A549 (cell line): ENCODE data around the gene SH3BP5L. TPM values are rescaled to one million over a fixed set of nuclear protein-coding genes. Genes with fewer than 3 reads are reported as not detected.
A peak's percentile ranks its signal among the peaks of the same experiment; 100 is the strongest.
"Not testable (repeated sequence)": the region's sequence is repeated elsewhere in the genome, so short reads cannot be mapped to it uniquely, and the experiment has no call there.

Source experiments
- ATAC-seq, 2 experiments: fragments of 200-7000 bp in 1 of 2; fragments of >200 bp in 1 of 2; cut with Nextera tagmentation in 1 of 2; cut with Tn5 transposase in 1 of 2; 3 replicates each; pipeline versions ENCODE4 v1.8.0 to v1.9.1; 2018 to 2020; ENCODE audit warnings: mild to moderate bottlenecking in 1 of 2, moderate library complexity in 1 of 2
- CTCF ChIA-PET: fragments of 300-600 bp; sonication (Branson Sonifier 250); formaldehyde crosslinking; extraction: SDS; loops from one replicate; lab custom pipeline; 2021; ENCODE audit warnings: antibody characterized with exemption, inconsistent platforms; lab: Yijun Ruan, JAX
- POLR2A ChIA-PET: fragments of 350-600 bp; formaldehyde crosslinking; extraction: SDS; loops from one replicate; lab custom pipeline; 2021; ENCODE audit warnings: antibody characterized with exemption, inconsistent platforms; lab: Yijun Ruan, JAX
- DNase-seq, 2 experiments: peaks; one replicate each; pipeline versions ENCODE4 v3.0.0 to v3.0.0-alpha.2; 2011 to 2016; ENCODE audit warnings: low read depth in 1 of 2, low spot score in 1 of 2
- FAIRE-seq: peaks from 2 replicates; lab custom pipeline; 2011; peaks lifted over from hg19 to GRCh38; lab: Jason Lieb, UNC
- H3K27ac ChIP-seq, 2 experiments: fragments of >200 bp; sonication (Bioruptor Twin); formaldehyde crosslinking; 3 replicates each; pipeline ENCODE4 v1.5.1; 2016 to 2017
- H3K4me1 ChIP-seq: fragments of >200 bp; sonication (Bioruptor Twin); formaldehyde crosslinking; 3 replicates; pipeline ENCODE4 v1.6.1; 2016
- H3K4me2 ChIP-seq: fragments of >200 bp; sonication (Bioruptor Twin); formaldehyde crosslinking; 3 replicates; pipeline ENCODE4 v1.6.1; 2016
- H3K4me3 ChIP-seq: fragments of >200 bp; sonication (Bioruptor Twin); formaldehyde crosslinking; 3 replicates; pipeline ENCODE4 v1.5.1; 2016
- H3K9me3 ChIP-seq: fragments of >200 bp; sonication (Bioruptor Twin); formaldehyde crosslinking; 3 replicates; pipeline ENCODE4 v1.6.1; 2016
- ATOH8 ChIP-seq: fragments of 250-450 bp; sonication (Bioruptor Pico); IDR thresholded peaks from 2 replicates; pipeline ENCODE4 v1.5.0; 2020; ENCODE audit warnings: low read depth, mild to moderate bottlenecking, moderate library complexity
- CHD4 ChIP-seq: fragments of 200-600 bp; sonication (generic); IDR thresholded peaks from 2 replicates; pipeline ENCODE4 v1.6.1; 2016; ENCODE audit warnings: antibody characterized with exemption, mild to moderate bottlenecking, borderline replicate concordance
- ESRRA ChIP-seq: fragments of 150-350 bp; IDR thresholded peaks from 2 replicates; pipeline ENCODE4 v1.6.1; 2014; ENCODE audit warnings: mild to moderate bottlenecking, low read length, borderline replicate concordance
- FOSL2 ChIP-seq, 2 experiments: fragments of 450-650 bp in 1 of 2; fragments of >200 bp in 1 of 2; sonication (Bioruptor Twin) in 1 of 2; formaldehyde crosslinking; IDR thresholded peaks; 2 replicates each; pipeline versions ENCODE4 v1.5.0 to v1.6.1; 2016 to 2020; ENCODE audit warnings: mild to moderate bottlenecking in 1 of 2, moderate library complexity in 1 of 2
- HDAC2 ChIP-seq: fragments of 200-600 bp; sonication (generic); IDR thresholded peaks from 2 replicates; pipeline ENCODE4 v1.6.1; 2016
- HOXA7 ChIP-seq: fragments of 250-450 bp; sonication (Bioruptor Pico); IDR thresholded peaks from 2 replicates; pipeline ENCODE4 v1.5.0; 2020; ENCODE audit warnings: mild to moderate bottlenecking, moderate library complexity
- HOXB13 ChIP-seq: fragments of 250-450 bp; sonication (Bioruptor Pico); IDR thresholded peaks from 2 replicates; pipeline ENCODE4 v1.5.0; 2020; ENCODE audit warnings: low read depth, mild to moderate bottlenecking, moderate library complexity
- HOXB5 ChIP-seq: fragments of 250-450 bp; sonication (Bioruptor Pico); IDR thresholded peaks from 2 replicates; pipeline ENCODE4 v1.5.0; 2020; ENCODE audit warnings: mild to moderate bottlenecking, moderate library complexity
- MAFK ChIP-seq: fragments of 450-650 bp; IDR thresholded peaks from 2 replicates; pipeline ENCODE4 v1.6.1; 2014; ENCODE audit not compliant: partially characterized antibody
- MAZ ChIP-seq: fragments of 150-350 bp; IDR thresholded peaks from 2 replicates; pipeline ENCODE4 v1.6.1; 2014; ENCODE audit warnings: antibody characterized with exemption, low read depth, low read length, borderline replicate concordance
- NFE2L2 ChIP-seq: fragments of 150-350 bp; conservative IDR thresholded peaks from 2 replicates; pipeline ENCODE4 v1.6.1; 2014; ENCODE audit warnings: low read length
- PHF8 ChIP-seq: fragments of 200-600 bp; sonication (generic); IDR thresholded peaks from 2 replicates; pipeline ENCODE4 v1.6.1; 2016; ENCODE audit warnings: low read depth, mild to moderate bottlenecking, antibody characterized with exemption, moderate library complexity, borderline replicate concordance
- RARB ChIP-seq: fragments of 250-450 bp; sonication (Bioruptor Pico); IDR thresholded peaks from 2 replicates; pipeline ENCODE4 v1.8.0; 2021; ENCODE audit warnings: mild to moderate bottlenecking, moderate library complexity
- RFX5 ChIP-seq: fragments of 450-650 bp; IDR thresholded peaks from 2 replicates; pipeline ENCODE4 v1.7.1; 2014; ENCODE audit warnings: antibody characterized with exemption, mild to moderate bottlenecking, moderate library complexity
- SREBF2 ChIP-seq: fragments of 450-650 bp; IDR thresholded peaks from 2 replicates; pipeline ENCODE4 v1.6.1; 2014; ENCODE audit warnings: mild to moderate bottlenecking, moderate library complexity
- ZC3H11A ChIP-seq: fragments of 450-650 bp; IDR thresholded peaks from 2 replicates; pipeline ENCODE4 v1.6.1; 2014; ENCODE audit warnings: antibody characterized with exemption, mild to moderate bottlenecking
- WGBS: methylation state at CpG from one replicate; pipeline ENCODE4 v1.1.6; 2017; ENCODE audit errors: missing lambda C conversion rate; 5-methylcytosine and 5-hydroxymethylcytosine counted together
- polyA plus RNA-seq, 4 experiments: library from polyadenylated mRNA; depleted of rRNA in 3 of 4; stranded (reverse); fragments of >200 nt; fragmentation: RNase III in 1 of 4; extraction: RNeasy Plus Mini Kit Qiagen cat#74134 plus additional on column Dnase treatment in 1 of 4; gene quantifications; 2 replicates in 3 of 4; 3 replicates in 1 of 4; pipeline ENCODE4 v1.2.3, GENCODE V29; 2011 to 2017
- TF ChIP-seq, protein P1 (sequence below): IDR thresholded peaks from 2 replicates; pipeline ENCODE4 v1.6.1; 2012
- TF ChIP-seq, protein P2 (sequence below): fragments of >200 bp; sonication (Bioruptor Twin); formaldehyde crosslinking; IDR thresholded peaks from 3 replicates; pipeline ENCODE4 v1.5.1; 2016
- TF ChIP-seq, protein P3 (sequence below): IDR thresholded peaks from 2 replicates; pipeline ENCODE4 v1.6.1; 2012
- TF ChIP-seq, protein P4 (sequence below): fragments of 200-600 bp; sonication (generic); IDR thresholded peaks from 2 replicates; pipeline ENCODE4 v1.6.1; 2016; ENCODE audit warnings: antibody characterized with exemption, mild to moderate bottlenecking, moderate library complexity

SH3BP5L gene
- polyA plus RNA-seq, 2 of the 4 experiments (the other 2 are of a cell fraction), result 10.9 to 15.8 TPM

- DNase-seq, result no peak
- ChIA-PET POLR2A (interaction anchor here (1.6 kb wide), 1 partner anchor 33 kb away, joined by 3 read pairs; the partner anchor contains the start of gene ZNF672), CTCF (interaction anchor here (1.1 to 2.4 kb wide), 4 partner anchors 16 to 186 kb away, joined by 3 to 12 read pairs (median 6); no protein-coding TSS in a partner anchor)
- no peak overlapping the region for H3K4me2 ChIP-seq
- no peak overlapping the region for H3K4me3 ChIP-seq
- no peak overlapping the region for H3K27ac ChIP-seq
- no peak for TF ChIP-seq RARB
- TF ChIP-seq HOXB13 (CRISPR knock-in tag), result no peak
- no peak for TF ChIP-seq NFE2L2
- no peak for TF ChIP-seq MAFK
- no peak for TF ChIP-seq RFX5
- TF ChIP-seq MAZ, result no peak
- no peak for TF ChIP-seq ESRRA
- no peak for TF ChIP-seq ZC3H11A
- TF ChIP-seq, protein P1, sequence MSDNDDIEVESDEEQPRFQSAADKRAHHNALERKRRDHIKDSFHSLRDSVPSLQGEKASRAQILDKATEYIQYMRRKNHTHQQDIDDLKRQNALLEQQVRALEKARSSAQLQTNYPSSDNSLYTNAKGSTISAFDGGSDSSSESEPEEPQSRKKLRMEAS, result no peak
- TF ChIP-seq ATOH8 (CRISPR knock-in tag), result no peak
- TF ChIP-seq PHF8, result no peak
- ATAC-seq, result peak in 1 of 2 experiments; percentile 9; a peak in 2 of 6 replicates
- no peaks in the 10 kb centered on the region for H3K9me3 ChIP-seq
- 55% methylated on average over 10 of the region's 10 CpGs for WGBS
- FAIRE-seq, result no peak
- H3K4me1 ChIP-seq, result no peaks in the 10 kb centered on the region
Observed at GRCh38 chr1:248804771-248805681, 20.7 kb downstream of the SH3BP5L start.

GRCh38 chr1:248803501-248803900, 22.2 kb downstream of the SH3BP5L start:
- POLR2A ChIA-PET, H3K4me3 ChIP-seq, ATAC-seq: not testable (repeated sequence)

GRCh38 chr1:248802454-248802853, 23.3 kb downstream of the SH3BP5L start:
- TF ChIP-seq, protein P2, sequence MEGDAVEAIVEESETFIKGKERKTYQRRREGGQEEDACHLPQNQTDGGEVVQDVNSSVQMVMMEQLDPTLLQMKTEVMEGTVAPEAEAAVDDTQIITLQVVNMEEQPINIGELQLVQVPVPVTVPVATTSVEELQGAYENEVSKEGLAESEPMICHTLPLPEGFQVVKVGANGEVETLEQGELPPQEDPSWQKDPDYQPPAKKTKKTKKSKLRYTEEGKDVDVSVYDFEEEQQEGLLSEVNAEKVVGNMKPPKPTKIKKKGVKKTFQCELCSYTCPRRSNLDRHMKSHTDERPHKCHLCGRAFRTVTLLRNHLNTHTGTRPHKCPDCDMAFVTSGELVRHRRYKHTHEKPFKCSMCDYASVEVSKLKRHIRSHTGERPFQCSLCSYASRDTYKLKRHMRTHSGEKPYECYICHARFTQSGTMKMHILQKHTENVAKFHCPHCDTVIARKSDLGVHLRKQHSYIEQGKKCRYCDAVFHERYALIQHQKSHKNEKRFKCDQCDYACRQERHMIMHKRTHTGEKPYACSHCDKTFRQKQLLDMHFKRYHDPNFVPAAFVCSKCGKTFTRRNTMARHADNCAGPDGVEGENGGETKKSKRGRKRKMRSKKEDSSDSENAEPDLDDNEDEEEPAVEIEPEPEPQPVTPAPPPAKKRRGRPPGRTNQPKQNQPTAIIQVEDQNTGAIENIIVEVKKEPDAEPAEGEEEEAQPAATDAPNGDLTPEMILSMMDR, result no peak
- TF ChIP-seq HOXA7 (CRISPR knock-in tag) (no peak), HOXB5 (no peak), SREBF2 (no peak), MAZ (no peak), HOXB13 (CRISPR knock-in tag) (no peak), HDAC2 (no peak), CHD4 (no peak), FOSL2 (IDR thresholded peaks at IDR 0.05) (no peak), FOSL2 (CRISPR knock-in tag; IDR thresholded peaks at IDR 0.05) (no peak)
- TF ChIP-seq, protein P3, sequence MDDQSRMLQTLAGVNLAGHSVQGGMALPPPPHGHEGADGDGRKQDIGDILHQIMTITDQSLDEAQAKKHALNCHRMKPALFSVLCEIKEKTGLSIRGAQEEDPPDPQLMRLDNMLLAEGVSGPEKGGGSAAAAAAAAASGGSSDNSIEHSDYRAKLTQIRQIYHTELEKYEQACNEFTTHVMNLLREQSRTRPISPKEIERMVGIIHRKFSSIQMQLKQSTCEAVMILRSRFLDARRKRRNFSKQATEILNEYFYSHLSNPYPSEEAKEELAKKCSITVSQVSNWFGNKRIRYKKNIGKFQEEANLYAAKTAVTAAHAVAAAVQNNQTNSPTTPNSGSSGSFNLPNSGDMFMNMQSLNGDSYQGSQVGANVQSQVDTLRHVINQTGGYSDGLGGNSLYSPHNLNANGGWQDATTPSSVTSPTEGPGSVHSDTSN, result no peak
- TF ChIP-seq, protein P4, sequence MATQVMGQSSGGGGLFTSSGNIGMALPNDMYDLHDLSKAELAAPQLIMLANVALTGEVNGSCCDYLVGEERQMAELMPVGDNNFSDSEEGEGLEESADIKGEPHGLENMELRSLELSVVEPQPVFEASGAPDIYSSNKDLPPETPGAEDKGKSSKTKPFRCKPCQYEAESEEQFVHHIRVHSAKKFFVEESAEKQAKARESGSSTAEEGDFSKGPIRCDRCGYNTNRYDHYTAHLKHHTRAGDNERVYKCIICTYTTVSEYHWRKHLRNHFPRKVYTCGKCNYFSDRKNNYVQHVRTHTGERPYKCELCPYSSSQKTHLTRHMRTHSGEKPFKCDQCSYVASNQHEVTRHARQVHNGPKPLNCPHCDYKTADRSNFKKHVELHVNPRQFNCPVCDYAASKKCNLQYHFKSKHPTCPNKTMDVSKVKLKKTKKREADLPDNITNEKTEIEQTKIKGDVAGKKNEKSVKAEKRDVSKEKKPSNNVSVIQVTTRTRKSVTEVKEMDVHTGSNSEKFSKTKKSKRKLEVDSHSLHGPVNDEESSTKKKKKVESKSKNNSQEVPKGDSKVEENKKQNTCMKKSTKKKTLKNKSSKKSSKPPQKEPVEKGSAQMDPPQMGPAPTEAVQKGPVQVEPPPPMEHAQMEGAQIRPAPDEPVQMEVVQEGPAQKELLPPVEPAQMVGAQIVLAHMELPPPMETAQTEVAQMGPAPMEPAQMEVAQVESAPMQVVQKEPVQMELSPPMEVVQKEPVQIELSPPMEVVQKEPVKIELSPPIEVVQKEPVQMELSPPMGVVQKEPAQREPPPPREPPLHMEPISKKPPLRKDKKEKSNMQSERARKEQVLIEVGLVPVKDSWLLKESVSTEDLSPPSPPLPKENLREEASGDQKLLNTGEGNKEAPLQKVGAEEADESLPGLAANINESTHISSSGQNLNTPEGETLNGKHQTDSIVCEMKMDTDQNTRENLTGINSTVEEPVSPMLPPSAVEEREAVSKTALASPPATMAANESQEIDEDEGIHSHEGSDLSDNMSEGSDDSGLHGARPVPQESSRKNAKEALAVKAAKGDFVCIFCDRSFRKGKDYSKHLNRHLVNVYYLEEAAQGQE, result no peak
- DNase-seq, result no peak
- no peaks in the 10 kb centered on the region for H3K4me1 ChIP-seq
- ChIA-PET POLR2A (no interaction called here), CTCF (interaction anchor here (0.6 kb wide), 1 partner anchor 102 kb away, joined by 3 read pairs; no protein-coding TSS in a partner anchor)
- ATAC-seq, result no peak
- H3K4me3 ChIP-seq, result no peak overlapping the region
- no peak overlapping the region for H3K27ac ChIP-seq
- FAIRE-seq, result no peak
- H3K4me2 ChIP-seq, result no peak overlapping the region
- no peaks in the 10 kb centered on the region for H3K9me3 ChIP-seq
- 27% methylated on average over 6 of the region's 6 CpGs for WGBS

More at GRCh38 chr1:248803501-248803900, 22.2 kb downstream of the SH3BP5L start:
- not testable (repeated sequence) for H3K27ac ChIP-seq, H3K4me1 ChIP-seq, FAIRE-seq, H3K4me2 ChIP-seq, DNase-seq, H3K9me3 ChIP-seq
- WGBS, result 57% methylated on average over 15 of the region's 15 CpGs
- CTCF ChIA-PET, result interaction anchor here (1.7 kb wide), 1 partner anchor 184 kb away, joined by 5 read pairs; no protein-coding TSS in a partner anchor
